Coronary artery (tissue), 2 donors: ENCODE results near the gene PKD1.

ENCODE experiments used
- DNase-seq: peaks from one replicate; pipeline ENCODE4 v3.0.0-alpha.2; 2017; ENCODE audit warnings: low spot score
- H3K27ac ChIP-seq, 2 donors: fragments of 200-600 bp; sonication (generic); one replicate each; pipeline ENCODE4 v1.5.1; 2016 to 2019
- H3K4me3 ChIP-seq: fragments of 200-600 bp; sonication (generic); 2 replicates; pipeline ENCODE4 v1.5.1; 2016; ENCODE audit warnings: mild to moderate bottlenecking, moderate library complexity
- TF ChIP-seq, protein P1 (sequence below): fragments of 200-600 bp; sonication (generic); IDR thresholded peaks from one replicate; pipeline ENCODE4 v1.5.1; 2019; ENCODE audit warnings: antibody characterized with exemption

PKD1 gene

DNA sequence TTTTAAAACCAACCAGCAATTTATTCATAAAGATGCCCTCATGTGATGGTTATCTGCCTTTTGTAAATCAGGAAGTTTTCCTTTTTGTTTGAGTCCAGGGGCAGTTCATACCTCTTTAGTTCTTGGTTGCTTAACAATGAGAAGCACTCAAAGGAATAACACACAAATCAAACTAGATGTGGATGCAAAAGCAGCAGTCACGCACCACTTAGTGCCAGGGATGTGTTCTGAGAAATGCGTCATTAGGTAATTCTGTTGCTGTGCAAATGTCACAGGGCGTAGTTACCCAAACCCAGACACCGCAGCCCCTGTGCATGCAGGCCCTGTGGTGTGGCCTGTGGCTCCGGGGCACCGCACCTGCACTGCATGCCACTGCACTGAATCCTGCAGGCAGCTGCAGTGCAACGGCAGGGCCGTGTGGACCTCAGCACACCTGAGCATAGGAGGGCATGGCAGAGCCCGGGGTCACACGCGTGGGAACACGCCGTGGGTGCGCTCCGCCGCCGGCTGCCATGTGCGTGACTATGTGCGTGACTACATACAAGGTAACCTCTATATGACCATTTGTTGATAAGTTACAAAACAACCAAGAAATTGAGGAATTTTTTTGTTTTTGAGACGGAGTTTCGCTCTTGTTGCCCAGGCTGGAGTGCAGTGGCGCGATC lies 39.6 kb downstream of the PKD1 start:
- TF ChIP-seq, protein P1, sequence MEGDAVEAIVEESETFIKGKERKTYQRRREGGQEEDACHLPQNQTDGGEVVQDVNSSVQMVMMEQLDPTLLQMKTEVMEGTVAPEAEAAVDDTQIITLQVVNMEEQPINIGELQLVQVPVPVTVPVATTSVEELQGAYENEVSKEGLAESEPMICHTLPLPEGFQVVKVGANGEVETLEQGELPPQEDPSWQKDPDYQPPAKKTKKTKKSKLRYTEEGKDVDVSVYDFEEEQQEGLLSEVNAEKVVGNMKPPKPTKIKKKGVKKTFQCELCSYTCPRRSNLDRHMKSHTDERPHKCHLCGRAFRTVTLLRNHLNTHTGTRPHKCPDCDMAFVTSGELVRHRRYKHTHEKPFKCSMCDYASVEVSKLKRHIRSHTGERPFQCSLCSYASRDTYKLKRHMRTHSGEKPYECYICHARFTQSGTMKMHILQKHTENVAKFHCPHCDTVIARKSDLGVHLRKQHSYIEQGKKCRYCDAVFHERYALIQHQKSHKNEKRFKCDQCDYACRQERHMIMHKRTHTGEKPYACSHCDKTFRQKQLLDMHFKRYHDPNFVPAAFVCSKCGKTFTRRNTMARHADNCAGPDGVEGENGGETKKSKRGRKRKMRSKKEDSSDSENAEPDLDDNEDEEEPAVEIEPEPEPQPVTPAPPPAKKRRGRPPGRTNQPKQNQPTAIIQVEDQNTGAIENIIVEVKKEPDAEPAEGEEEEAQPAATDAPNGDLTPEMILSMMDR: no peak
- no peak overlapping the region for H3K4me3 ChIP-seq
- DNase-seq: no peak
- no peak overlapping the region for H3K27ac ChIP-seq

DNA sequence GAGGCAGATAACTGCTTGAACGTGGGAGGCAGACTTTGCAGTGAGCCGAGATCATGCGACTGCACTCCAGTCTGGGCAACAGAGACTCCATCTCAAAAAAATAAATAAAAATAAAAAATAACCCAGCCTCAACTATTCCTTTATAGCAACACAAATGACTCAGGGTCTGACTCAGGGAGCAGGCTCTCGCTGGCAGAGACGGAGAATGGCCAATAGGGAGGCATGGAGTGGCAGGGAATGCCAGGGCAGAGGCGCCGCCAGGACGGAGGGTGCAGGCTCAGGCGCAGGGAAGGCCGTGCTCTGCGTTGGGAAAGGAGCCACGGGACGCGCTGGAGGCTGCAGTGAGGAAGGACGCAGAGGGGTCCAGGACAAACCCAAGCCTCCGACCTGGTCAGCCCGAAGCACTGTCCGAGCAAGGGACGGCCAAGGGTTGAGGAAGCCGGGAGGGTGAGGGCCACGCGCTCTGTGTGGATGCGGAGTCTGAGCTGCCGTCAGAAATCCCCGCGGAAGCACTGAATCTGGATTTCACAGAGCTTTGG lies 40.3 kb downstream of the PKD1 start:
- H3K4me3 ChIP-seq: no peak overlapping the region
- no peak for DNase-seq

DNA sequence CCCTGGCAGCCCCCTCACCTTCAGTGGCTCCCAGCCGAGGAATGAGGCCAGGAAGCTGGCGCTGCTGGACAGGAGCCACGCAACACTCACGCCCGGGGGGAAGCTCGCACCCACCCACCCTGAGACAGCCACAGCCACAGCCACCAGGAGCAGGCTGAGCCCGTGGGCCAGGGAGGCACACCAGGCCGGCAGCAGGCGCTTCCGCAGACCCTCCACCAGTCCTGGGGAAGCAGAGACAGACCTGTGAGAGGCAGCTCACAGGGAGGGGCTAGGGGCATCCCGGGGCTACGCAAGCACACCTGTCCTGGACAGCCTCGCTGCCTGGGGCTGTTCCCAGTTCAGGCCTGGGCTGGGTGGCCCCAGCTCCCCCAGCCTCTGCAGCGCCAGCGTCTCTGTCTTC lies 41.9 kb downstream of the PKD1 start:
- H3K27ac ChIP-seq: no peak overlapping the region
- TF ChIP-seq, protein P1: no peak
- H3K4me3 ChIP-seq: no peak overlapping the region
- no peak for DNase-seq

More for the DNA sequence above, 40.3 kb downstream of the PKD1 start:
- no peak overlapping the region for H3K27ac ChIP-seq
- TF ChIP-seq, protein P1: no peak

DNA sequence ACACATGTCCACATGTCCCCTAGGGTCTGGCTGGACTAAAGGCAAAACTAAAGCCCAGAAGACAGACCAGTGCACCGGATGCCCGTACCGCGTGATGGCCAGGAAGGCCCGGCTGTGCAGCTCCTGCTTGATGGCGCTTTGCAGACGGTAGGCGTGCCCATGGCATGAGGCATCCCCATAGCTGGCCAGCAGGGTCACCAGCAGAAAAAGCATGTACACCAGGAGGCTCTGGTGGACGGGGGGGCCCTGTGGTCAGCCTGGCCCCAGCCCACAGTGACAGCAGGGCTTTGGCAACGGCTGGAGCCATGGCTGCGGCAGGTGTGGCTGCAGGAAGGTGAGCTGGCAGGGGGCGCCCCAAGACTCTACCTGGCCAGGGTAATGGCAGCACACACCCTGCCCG lies 42.8 kb downstream of the PKD1 start:
- no peak overlapping the region for H3K27ac ChIP-seq

DNA sequence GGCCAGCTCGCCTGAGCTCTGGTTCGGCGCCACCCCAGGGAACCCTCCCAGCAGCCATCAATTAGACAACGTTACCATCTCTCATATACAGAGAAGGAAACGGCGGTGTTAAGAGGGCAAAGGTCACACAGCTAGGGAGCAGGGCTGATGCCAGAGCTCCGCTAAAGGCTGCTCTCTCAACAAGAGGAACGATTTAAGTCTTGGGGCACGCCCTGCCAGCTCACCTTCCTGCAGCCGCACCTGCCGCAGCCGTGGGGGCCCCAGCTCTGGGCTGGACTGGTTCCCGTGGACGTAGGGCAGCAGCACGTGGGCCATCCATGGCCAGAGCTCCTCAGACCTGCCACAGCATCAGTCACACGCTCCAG lies 43.5 kb downstream of the PKD1 start:
- no peak for DNase-seq
- TF ChIP-seq, protein P1: no peak
- H3K4me3 ChIP-seq: no peak overlapping the region
- H3K27ac ChIP-seq: no peak overlapping the region

More for the DNA sequence above, 42.8 kb downstream of the PKD1 start:
- no peak overlapping the region for H3K4me3 ChIP-seq
- DNase-seq: no peak
- TF ChIP-seq, protein P1: no peak

DNA sequence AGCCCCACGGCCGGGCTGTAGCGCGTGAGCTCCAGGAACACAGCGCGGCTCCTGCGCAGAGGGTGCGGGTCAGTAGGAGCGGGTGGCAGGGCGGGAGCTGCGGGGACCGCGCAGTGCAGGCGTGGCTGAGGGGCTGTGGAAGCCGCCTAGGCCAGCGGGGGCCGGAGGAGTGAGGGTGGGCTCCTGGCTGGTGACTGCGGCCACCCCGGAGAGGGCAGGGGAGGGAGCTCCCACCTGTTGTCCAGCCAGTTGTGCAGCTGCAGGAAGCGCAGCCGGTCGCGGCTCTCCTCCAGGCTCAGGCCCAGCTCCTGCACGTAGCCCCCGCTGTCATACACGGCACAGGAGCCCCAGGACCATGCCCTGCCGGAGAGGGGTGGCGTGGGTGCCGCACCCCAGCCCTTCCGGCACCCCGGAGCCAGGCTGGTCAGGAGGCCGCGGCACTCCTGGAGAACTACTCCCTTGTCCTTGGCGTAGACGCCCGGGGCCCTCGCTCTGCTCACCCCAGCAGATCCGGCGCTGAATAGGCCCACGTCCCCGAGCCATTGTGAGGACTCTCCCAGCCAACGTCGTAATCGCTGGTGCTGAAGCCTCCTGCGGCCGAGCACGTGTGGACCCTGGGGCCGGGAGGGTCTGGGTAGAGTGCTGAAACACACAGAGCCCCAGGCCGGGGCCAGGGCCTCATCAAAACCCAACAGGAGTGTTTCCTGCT lies 44.0 kb downstream of the PKD1 start:
- TF ChIP-seq, protein P1: no peak
- no peak overlapping the region for H3K4me3 ChIP-seq
- peak overlapping the region in 1 of 2 donors; percentile 31 for H3K27ac ChIP-seq
- no peak for DNase-seq
